Brain microvascular endothelial cell (primary cell): ENCODE data around the gene INKA2.

Experiments
- DNase-seq: peaks from one replicate; pipeline ENCODE4 v3.0.0-alpha.2; 2020
- H3K27ac ChIP-seq: fragments of 250-450 bp; sonication (Bioruptor Pico); 2 replicates; pipeline ENCODE4 v1.5.1; 2020; ENCODE audit warnings: mild to moderate bottlenecking, moderate library complexity
- H3K27me3 ChIP-seq: fragments of 250-450 bp; sonication (Bioruptor Pico); replicated peaks from 2 replicates; pipeline ENCODE4 v1.5.1; 2020; ENCODE audit warnings: mild to moderate bottlenecking
- H3K36me3 ChIP-seq: fragments of 250-450 bp; sonication (Bioruptor Pico); replicated peaks from 2 replicates; pipeline ENCODE4 v1.5.1; 2020; ENCODE audit warnings: mild to moderate bottlenecking
- H3K4me3 ChIP-seq: 2 replicates; pipeline ENCODE4 v1.5.1; 2011; ENCODE audit warnings: low read depth, mild to moderate bottlenecking, control low read depth, low read length, moderate library complexity
- CTCF ChIP-seq: IDR thresholded peaks from 2 replicates; pipeline ENCODE4 v1.5.1; 2011; ENCODE audit warnings: low read depth, mild to moderate bottlenecking, moderate library complexity, low read length, control low read depth, inconsistent platforms; ENCODE audit errors: missing control alignments
- in situ Hi-C: cut with HindIII; loops from 2 replicates; pipeline ENCODE4 v1.10.0; 2017; ENCODE audit warnings: low sequenced_read_pairs, low pct_ligation_motif_present

The INKA2 gene

GRCh38 chr1:111778066-111778465 is 38.9 kb upstream of the INKA2 start:
- no peak for DNase-seq
- no peak for TF ChIP-seq CTCF
- in situ Hi-C loops: no loop called here
- H3K27ac ChIP-seq: no peak overlapping the region
- H3K27me3 ChIP-seq: no peaks in the 10 kb centered on the region
- H3K4me3 ChIP-seq: no peak overlapping the region
- H3K36me3 ChIP-seq: no peaks in the 10 kb centered on the region

- in situ Hi-C loops: no loop called here
- no peak for DNase-seq
- Histone ChIP-seq H3K27me3 (no peaks in the 10 kb centered on the region), H3K4me3 (no peak overlapping the region), H3K27ac (no peak overlapping the region), H3K36me3 (no peaks in the 10 kb centered on the region)
- no peak for TF ChIP-seq CTCF
Measured at GRCh38 chr1:111777301-111777700, 38.1 kb upstream of the INKA2 start.

- H3K36me3 ChIP-seq: no peaks in the 10 kb centered on the region
- in situ Hi-C loops: no loop called here
Measured at GRCh38 chr1:111776861-111777260, 37.7 kb upstream of the INKA2 start.

GRCh38 chr1:111776391-111776790 is 37.2 kb upstream of the INKA2 start:
- no peaks in the 10 kb centered on the region for H3K36me3 ChIP-seq
- TF ChIP-seq CTCF: no peak
- H3K4me3 ChIP-seq: no peak overlapping the region
- in situ Hi-C loops: no loop called here
- no peaks in the 10 kb centered on the region for H3K27me3 ChIP-seq
- no peak overlapping the region for H3K27ac ChIP-seq
- no peak for DNase-seq

More at GRCh38 chr1:111776861-111777260, 37.7 kb upstream of the INKA2 start:
- no peak for TF ChIP-seq CTCF
- no peak overlapping the region for H3K4me3 ChIP-seq
- no peak overlapping the region for H3K27ac ChIP-seq
- H3K27me3 ChIP-seq: no peaks in the 10 kb centered on the region
- no peak for DNase-seq

GRCh38 chr1:111775966-111776365 is 36.8 kb upstream of the INKA2 start:
- Histone ChIP-seq H3K36me3 (no peaks in the 10 kb centered on the region), H3K27ac (no peak overlapping the region), H3K4me3 (no peak overlapping the region), H3K27me3 (no peaks in the 10 kb centered on the region)
- DNase-seq: no peak
- no peak for TF ChIP-seq CTCF
- in situ Hi-C loops: no loop called here

- no peak for TF ChIP-seq CTCF
- DNase-seq: no peak
- Histone ChIP-seq H3K36me3 (peaks cover 9% of the 10 kb centered on the region), H3K27ac (no peak overlapping the region), H3K4me3 (no peak overlapping the region), H3K27me3 (no peaks in the 10 kb centered on the region)
- in situ Hi-C loops: no loop called here
Measured at GRCh38 chr1:111770916-111771315, 31.7 kb upstream of the INKA2 start.
